ENCODE results near the gene C16orf46. TPM values are rescaled to one million over a fixed set of nuclear protein-coding genes. Genes with fewer than 3 reads are reported as not detected.

Gene C16orf46
- total RNA-seq, 1 experiment from 2014 or later: 2.0 TPM

DNA sequence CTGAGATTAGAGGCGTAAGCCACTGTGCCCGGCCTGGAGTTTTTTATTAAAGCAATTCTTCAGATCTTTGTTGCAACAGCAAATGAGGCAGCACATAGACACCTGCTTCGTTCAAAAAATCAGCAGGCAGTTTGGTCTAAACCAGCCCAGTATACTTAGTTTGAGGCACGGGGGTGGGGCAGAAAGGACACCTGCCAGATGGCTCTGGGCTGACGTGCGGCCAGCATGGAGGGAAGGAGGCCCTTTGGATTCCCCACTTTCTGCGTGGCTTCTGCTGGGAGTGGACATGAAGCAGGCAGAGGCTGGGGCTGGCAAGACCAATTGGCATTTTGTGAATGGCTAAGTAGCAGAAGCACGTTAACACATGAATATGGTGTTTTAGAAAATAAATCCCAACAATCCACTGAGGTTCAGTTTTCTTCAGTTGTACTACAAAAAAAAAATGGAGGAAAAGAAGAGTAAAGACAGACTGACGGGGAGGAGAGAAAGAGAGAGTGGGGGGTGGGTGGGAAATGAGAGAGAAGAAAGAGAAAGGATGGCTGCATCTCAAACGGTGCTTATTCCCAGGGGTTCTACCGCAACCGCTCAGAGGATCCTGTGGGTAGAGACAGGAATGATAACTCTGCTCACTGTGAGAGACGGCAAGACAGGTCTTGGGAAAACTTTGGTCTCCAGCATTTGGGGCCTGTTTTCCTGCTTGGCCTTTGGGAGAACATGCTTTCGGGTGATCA, 16.3 kb downstream of the C16orf46 start:
- Histone ChIP-seq H2BK12ac (ENCODE audit: insufficient read length, low read depth, low read length) (no peak overlapping the region), H3K56ac (ENCODE audit: insufficient read length, low read depth, low read length) (no peak overlapping the region), H3K4me1 (ENCODE audit: insufficient read depth, low read length) (no peaks in the 10 kb centered on the region; the same call in 1 of the 2 replicates), H4K20me1 (ENCODE audit: control insufficient read depth, insufficient read depth, insufficient read length) (no peaks in the 10 kb centered on the region), H4K8ac (replicated peaks; ENCODE audit: insufficient read length, low read depth, low read length) (no peak overlapping the region), H2BK5ac (ENCODE audit: insufficient read length, low read length) (no peak overlapping the region), H3K27ac (ENCODE audit: insufficient read length, low read depth, low read length) (no peak overlapping the region), H3K18ac (ENCODE audit: insufficient read length, low read depth, low read length) (no peak overlapping the region), H3K79me2 (ENCODE audit: insufficient read depth, low read length) (no peaks in the 10 kb centered on the region), H3K9me3 (ENCODE audit: control insufficient read depth, low read depth, low read length) (no peaks in the 10 kb centered on the region), H3K4ac (ENCODE audit: low read depth, low read length) (no peak overlapping the region), H2BK120ac (ENCODE audit: low read depth, low read length, poor library complexity, severe bottlenecking) (no peak overlapping the region), H3K23me2 (ENCODE audit: insufficient read length, low read depth, low read length, poor library complexity, severe bottlenecking) (no peaks in the 10 kb centered on the region), H4K5ac (ENCODE audit: insufficient read length, low read depth, low read length) (no peak overlapping the region), H3K23ac (ENCODE audit: insufficient read length, low read depth, low read length) (no peak overlapping the region), H4K91ac (ENCODE audit: insufficient read length, low read depth, low read length) (no peak overlapping the region), H2BK20ac (ENCODE audit: low read depth, low read length, poor library complexity, severe bottlenecking) (no peak overlapping the region), H3K9ac (ENCODE audit: extremely low read depth, insufficient read length, low read length) (no peak overlapping the region), H3K14ac (ENCODE audit: insufficient read depth, low read length) (no peak overlapping the region), H2AK5ac (ENCODE audit: insufficient read length, low read length) (no peak overlapping the region), H3T11ph (ENCODE audit: low read length) (no peak overlapping the region), H3K4me2 (ENCODE audit: insufficient read depth, insufficient read length, low read length) (no peak overlapping the region), H3K79me1 (ENCODE audit: insufficient read depth, low read depth, low read length, poor library complexity, severe bottlenecking) (no peaks in the 10 kb centered on the region), H2BK15ac (ENCODE audit: low read depth, low read length) (no peak overlapping the region), H3K27me3 (ENCODE audit: insufficient read depth, low read length) (no peaks in the 10 kb centered on the region), H2AFZ (ENCODE audit: low read length) (no peak overlapping the region)
- Mint-ChIP-seq H3K27ac (peak overlapping the region in 2 of 3 experiments; percentile 37 to 81; a peak in 5 of 7 replicates), H3K9me3 (no peaks in the 10 kb centered on the region), H3K4me3 (no peak overlapping the region), H3K27me3 (ENCODE audit: low read depth) (no peaks in the 10 kb centered on the region; the same call in 1 of the 2 replicates), H3K4me1 (peaks cover 12 to 19% of the 10 kb centered on the region in 2 experiments), H3K36me3 (ENCODE audit: insufficient read depth in 1 of 3, low read depth in 3 of 3) (no peaks in the 10 kb centered on the region)
- DNase-seq: no peak
- WGBS (ENCODE audit: extremely low coverage, insufficient read length, low lambda C conversion rate): no CpG with 5 or more reads among the region's 14 CpGs
- TF ChIP-seq CTCF (conservative IDR thresholded peaks at IDR 0.05): no peak
